Prostate gland (tissue), 2 donors: Measurements from ENCODE around the gene ZNF143. TPM values are rescaled to one million over a fixed set of nuclear protein-coding genes. Genes with fewer than 3 reads are reported as not detected.

Source experiments
- DNase-seq: peaks from one replicate; pipeline ENCODE4 v3.0.0-alpha.2; 2019; ENCODE audit warnings: low spot score
- H3K27ac ChIP-seq, 2 donors: fragments of 200-600 bp; sonication (generic); 2 replicates each; pipeline ENCODE4 v1.5.1; 2017 to 2019
- H3K27me3 ChIP-seq: fragments of 200-600 bp; sonication (generic); replicated peaks from 2 replicates; pipeline ENCODE4 v1.5.1; 2019; ENCODE audit not compliant: insufficient read depth
- H3K36me3 ChIP-seq, 2 donors: fragments of 200-600 bp; sonication (generic); 1 replicate in 1 of 2; 2 replicates in 1 of 2; pipeline versions ENCODE4 v1.5.1 to v1.8.1; 2017 to 2019
- H3K4me1 ChIP-seq: fragments of 200-600 bp; sonication (generic); replicated peaks from 2 replicates; pipeline ENCODE4 v1.5.1; 2019
- H3K4me3 ChIP-seq, 2 donors: fragments of 200-600 bp; sonication (generic); 2 replicates each; pipeline ENCODE4 v1.5.1; 2017 to 2019
- H3K9me3 ChIP-seq: fragments of 200-600 bp; sonication (generic); 2 replicates; pipeline ENCODE4 v1.5.1; 2017
- CTCF ChIP-seq, 4 experiments: fragments of 200-600 bp in 2 of 4; fragments of 450-650 bp in 2 of 4; sonication (generic) in 2 of 4; IDR thresholded peaks; 1 replicate in 3 of 4; 2 replicates in 1 of 4; pipeline ENCODE4 v1.5.1; 2016 to 2019; ENCODE audit warnings: antibody characterized with exemption in 4 of 4, mild to moderate bottlenecking in 2 of 4, moderate library complexity in 2 of 4
- POLR2A ChIP-seq: fragments of 450-650 bp; IDR thresholded peaks from one replicate; pipeline ENCODE4 v1.6.1; 2016; ENCODE audit warnings: antibody characterized with exemption, mild to moderate bottlenecking
- POLR2AphosphoS5 ChIP-seq: sonication (generic); formaldehyde crosslinking; IDR thresholded peaks from one replicate; pipeline ENCODE4 v1.6.1; 2017; ENCODE audit warnings: antibody characterized with exemption
- WGBS: methylation state at CpG from one replicate; pipeline ENCODE4 v1.1.5; 2018; 5-methylcytosine and 5-hydroxymethylcytosine counted together
- intact Hi-C: fragments of 100-400 bp; cut with DNase I; formaldehyde crosslinking; loops from one replicate; pipeline ENCODE4 v1.14.2; 2022
- total RNA-seq, 2 donors: library from RNA; depleted of rRNA; stranded (reverse); fragments of >200 nt; gene quantifications; one replicate each; pipeline ENCODE4 v1.1.0, GENCODE V29; 2016

ZNF143 gene
- total RNA-seq, 2 donors from 2014 or later, result 15.5 to 41.1 TPM

- Histone ChIP-seq H3K27ac (no peak overlapping the region), H3K4me1 (peaks cover 22% of the 10 kb centered on the region), H3K27me3 (no peaks in the 10 kb centered on the region), H3K36me3 (no peaks in the 10 kb centered on the region), H3K9me3 (no peaks in the 10 kb centered on the region), H3K4me3 (no peak overlapping the region)
- DNase-seq, result no peak
- WGBS, result 94% methylated on average over 3 of the region's 3 CpGs
- intact Hi-C loops, result loop anchor here (5.0 kb wide), 1 partner anchor 42 kb away; no protein-coding TSS in a partner anchor
- TF ChIP-seq POLR2AphosphoS5 (no peak), CTCF (IDR thresholded peaks at IDR 0.05) (no peak), POLR2A (no peak)
Observed at GRCh38 chr11:9525116-9525515, 64.3 kb downstream of the ZNF143 start.

GRCh38 chr11:9527481-9528135, 66.8 kb downstream of the ZNF143 start:
- H3K27ac ChIP-seq, result peak overlapping the region; percentile 70 to 72
- no peaks in the 10 kb centered on the region for H3K27me3 ChIP-seq
- peak; percentile 83 for TF ChIP-seq POLR2AphosphoS5
- no peak for TF ChIP-seq POLR2A
- peaks cover 28% of the 10 kb centered on the region for H3K4me1 ChIP-seq
- H3K4me3 ChIP-seq, result no peak overlapping the region
- no peaks in the 10 kb centered on the region for H3K36me3 ChIP-seq
- peak; percentile 71 for DNase-seq
- no peaks in the 10 kb centered on the region for H3K9me3 ChIP-seq
- intact Hi-C loops, result loop anchor here (5.0 kb wide), 1 partner anchor 40 kb away; no protein-coding TSS in a partner anchor
- WGBS, result 7% methylated on average over 8 of the region's 8 CpGs

- intact Hi-C loops, result loop anchor here (5.0 kb wide), 1 partner anchor 39 kb away; no protein-coding TSS in a partner anchor
- peaks cover 30% of the 10 kb centered on the region for H3K4me1 ChIP-seq
- WGBS, result 35% methylated on average over 1 of the region's 1 CpG
- H3K27ac ChIP-seq, result peak overlapping the region; percentile 70 to 72
- no peak for DNase-seq
- H3K9me3 ChIP-seq, result no peaks in the 10 kb centered on the region
- no peak overlapping the region for H3K4me3 ChIP-seq
- TF ChIP-seq CTCF (IDR thresholded peaks at IDR 0.05), result no peak
- TF ChIP-seq POLR2A, result no peak
- TF ChIP-seq POLR2AphosphoS5, result no peak
- no peaks in the 10 kb centered on the region for H3K27me3 ChIP-seq
- H3K36me3 ChIP-seq, result no peaks in the 10 kb centered on the region
Observed at GRCh38 chr11:9528136-9528501, 67.3 kb downstream of the ZNF143 start.

- TF ChIP-seq CTCF (IDR thresholded peaks at IDR 0.05), result no peak
- DNase-seq, result no peak
- H3K27ac ChIP-seq, result peak overlapping the region; percentile 75 to 79
- no peaks in the 10 kb centered on the region for H3K27me3 ChIP-seq
- H3K4me3 ChIP-seq, result no peak overlapping the region
- no peaks in the 10 kb centered on the region for H3K36me3 ChIP-seq
- intact Hi-C loops, result loop anchor here (5.0 kb wide), 1 partner anchor 39 kb away; no protein-coding TSS in a partner anchor
- WGBS, result 32% methylated on average over 12 of the region's 12 CpGs
- no peaks in the 10 kb centered on the region for H3K9me3 ChIP-seq
- peaks cover 30% of the 10 kb centered on the region for H3K4me1 ChIP-seq
Observed at GRCh38 chr11:9528573-9529333, 67.9 kb downstream of the ZNF143 start.

- Histone ChIP-seq H3K27me3 (no peaks in the 10 kb centered on the region), H3K9me3 (no peaks in the 10 kb centered on the region), H3K4me1 (peaks cover 30% of the 10 kb centered on the region), H3K4me3 (no peak overlapping the region), H3K27ac (peak overlapping the region; percentile 75 to 79), H3K36me3 (no peaks in the 10 kb centered on the region)
- WGBS, result 42% methylated on average over 2 of the region's 3 CpGs
- intact Hi-C loops, result loop anchor here (5.0 kb wide), 1 partner anchor 38 kb away; no protein-coding TSS in a partner anchor
- DNase-seq, result no peak
- TF ChIP-seq POLR2A (no peak), POLR2AphosphoS5 (no peak), CTCF (IDR thresholded peaks at IDR 0.05) (no peak)
Observed at GRCh38 chr11:9529334-9529650, 68.5 kb downstream of the ZNF143 start.
